ENCODE measurements around the gene TRAPPC12.
A peak's percentile ranks its signal among the peaks of the same experiment; 100 is the strongest.
"Not testable (repeated sequence)": the region's sequence is repeated elsewhere in the genome, so short reads cannot be mapped to it uniquely, and the experiment has no call there.

Gene TRAPPC12

DNA sequence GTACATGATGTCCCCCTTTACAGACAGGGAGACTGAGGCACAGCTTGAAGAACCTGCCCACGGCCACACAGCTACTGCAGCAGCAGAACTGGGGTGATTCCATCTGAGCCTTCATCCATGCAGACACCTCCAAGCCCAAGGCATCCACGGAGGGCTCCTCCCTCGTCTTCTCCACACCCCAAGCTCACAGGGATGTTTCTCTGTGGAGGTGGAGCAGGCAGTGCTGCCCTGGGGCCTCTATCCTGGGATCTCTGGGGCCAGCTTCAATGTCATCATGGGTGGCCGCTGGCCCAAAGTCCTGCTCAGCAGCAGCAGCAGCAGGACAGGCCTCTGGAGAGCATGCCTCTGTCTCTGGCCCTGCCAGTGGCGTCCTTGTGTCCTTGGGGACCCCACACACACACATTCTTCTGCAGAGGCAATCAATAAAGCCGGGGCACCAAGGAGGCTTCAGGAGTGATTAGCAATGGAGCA lies 108.6 kb downstream of the TRAPPC12 start:
- DNase-seq, result no peak

DNA sequence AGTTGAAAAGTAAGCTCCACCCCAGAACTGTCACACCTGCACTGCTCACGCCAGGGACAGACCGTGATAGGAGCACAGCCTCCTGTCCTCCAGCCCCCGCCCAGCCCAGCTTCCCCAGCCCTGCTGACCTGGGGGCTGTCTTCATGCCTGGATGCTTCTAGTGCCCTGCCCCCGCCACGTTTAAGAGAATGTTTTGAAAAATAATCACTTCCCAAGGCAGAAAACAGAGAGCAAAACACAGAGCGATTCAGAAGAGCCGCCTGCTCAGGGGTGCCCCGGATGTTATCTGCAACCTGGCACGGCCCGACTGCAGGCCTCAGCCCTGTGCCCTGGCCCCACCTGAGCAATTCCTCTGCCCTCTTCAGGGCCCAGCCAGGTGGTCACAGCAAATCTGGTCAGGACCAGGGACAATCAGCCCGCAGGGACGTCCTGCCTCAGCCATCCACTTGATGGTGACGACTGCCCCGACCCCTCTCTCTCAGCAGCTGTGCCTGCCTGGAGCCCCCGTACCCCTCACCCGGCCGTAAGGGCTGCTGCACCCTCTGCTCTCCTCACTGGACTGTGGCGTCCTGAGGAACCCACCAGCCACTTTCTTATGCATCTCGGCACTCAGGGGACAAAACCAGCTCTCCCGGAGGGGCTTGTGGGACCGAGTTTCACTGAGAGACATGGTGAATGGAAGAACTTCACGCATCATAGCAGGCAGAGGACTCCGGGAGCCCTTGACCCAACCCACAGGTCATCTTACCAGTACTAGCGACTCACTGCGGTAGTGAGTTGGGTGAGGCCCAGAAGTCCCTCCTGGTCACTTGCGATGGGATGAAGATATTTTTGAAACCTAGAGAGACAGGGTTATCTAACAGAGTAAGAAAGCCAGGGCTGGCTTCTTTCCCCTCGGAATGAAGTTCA lies 109.6 kb downstream of the TRAPPC12 start:
- no peak for DNase-seq

DNA sequence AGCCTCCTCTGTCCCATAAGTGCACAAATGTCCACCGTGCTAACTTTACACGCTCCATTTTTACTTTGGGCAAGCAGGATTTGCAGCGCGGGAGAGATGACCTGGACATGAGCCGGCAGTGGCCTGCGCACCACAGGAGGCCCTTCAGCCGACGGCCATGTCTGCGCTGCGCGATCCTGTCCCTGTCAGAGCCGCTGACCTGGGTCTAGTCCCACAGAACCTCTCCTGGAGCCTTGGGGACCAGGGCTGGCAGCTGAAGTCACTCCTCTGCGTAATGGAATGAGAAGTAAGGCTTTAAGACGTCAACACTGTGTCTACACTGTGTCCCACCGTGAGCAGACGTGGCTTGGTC lies 110.2 kb downstream of the TRAPPC12 start:
- DNase-seq, result no peak

DNA sequence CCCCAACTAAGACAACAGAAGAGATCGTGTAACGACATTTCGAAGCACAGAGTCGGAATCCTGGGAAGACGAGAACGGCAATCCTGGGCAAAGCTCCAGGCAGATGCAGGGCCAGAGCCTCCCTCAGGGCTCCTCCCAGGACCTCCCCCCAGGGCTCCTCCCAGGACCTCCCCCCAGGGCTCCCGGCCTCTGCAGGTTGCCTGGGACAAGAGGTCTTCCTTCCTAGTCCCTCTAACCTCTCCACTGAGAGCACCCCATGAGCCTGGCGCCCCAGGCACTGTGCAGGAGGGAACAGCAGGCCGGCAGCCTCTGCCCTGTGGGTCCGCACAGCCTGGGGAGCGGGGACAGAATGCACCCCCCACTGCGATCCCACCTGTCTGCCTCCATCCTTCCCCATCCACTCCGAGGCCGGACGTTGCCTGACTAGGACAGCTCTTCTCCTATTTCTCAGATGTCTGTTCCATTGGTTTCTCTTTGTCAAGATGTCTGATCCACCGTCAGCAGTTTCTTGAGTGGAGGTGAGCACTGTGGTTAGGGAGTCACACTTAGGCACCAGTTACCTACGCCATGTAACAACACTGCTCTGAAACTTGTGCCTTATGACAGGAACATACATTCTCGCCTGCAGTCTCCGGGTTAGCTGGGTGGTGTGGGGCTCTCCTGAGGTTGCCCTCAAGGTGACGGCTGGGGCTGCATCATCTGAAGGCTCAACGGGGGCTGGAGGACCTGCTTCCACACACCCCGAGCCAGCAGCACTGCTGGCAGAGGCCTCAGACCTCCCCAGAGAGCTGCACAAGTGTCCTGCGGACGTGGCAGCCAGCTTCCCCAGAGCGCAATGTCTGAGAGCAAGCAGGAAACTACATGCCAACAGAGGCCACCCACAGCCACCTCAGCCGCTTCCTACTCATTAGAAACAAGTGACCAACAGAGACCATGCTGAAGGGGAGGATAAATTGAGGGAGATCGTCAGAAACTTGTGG lies 111.0 kb downstream of the TRAPPC12 start:
- no peak for DNase-seq

DNA sequence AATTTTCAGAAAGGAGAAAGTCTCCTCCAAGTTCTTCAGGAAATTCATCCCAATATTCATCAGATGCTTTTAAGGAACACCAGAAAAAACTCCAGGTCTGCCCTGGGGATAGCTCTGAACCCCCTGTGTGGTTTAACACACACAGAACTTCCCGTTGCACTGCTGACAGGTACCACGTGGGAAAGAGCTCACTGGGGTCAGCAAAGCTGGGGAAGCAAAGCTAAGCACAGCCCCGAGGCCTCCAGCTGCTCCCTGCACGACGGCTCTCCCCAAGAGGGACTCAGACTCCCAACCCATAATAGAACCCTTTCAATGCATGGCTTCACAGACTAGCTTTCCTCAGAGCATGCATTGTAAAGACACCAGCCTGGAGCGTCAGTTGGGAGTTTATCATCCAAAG lies 111.8 kb downstream of the TRAPPC12 start:
- DNase-seq, result no peak

DNA sequence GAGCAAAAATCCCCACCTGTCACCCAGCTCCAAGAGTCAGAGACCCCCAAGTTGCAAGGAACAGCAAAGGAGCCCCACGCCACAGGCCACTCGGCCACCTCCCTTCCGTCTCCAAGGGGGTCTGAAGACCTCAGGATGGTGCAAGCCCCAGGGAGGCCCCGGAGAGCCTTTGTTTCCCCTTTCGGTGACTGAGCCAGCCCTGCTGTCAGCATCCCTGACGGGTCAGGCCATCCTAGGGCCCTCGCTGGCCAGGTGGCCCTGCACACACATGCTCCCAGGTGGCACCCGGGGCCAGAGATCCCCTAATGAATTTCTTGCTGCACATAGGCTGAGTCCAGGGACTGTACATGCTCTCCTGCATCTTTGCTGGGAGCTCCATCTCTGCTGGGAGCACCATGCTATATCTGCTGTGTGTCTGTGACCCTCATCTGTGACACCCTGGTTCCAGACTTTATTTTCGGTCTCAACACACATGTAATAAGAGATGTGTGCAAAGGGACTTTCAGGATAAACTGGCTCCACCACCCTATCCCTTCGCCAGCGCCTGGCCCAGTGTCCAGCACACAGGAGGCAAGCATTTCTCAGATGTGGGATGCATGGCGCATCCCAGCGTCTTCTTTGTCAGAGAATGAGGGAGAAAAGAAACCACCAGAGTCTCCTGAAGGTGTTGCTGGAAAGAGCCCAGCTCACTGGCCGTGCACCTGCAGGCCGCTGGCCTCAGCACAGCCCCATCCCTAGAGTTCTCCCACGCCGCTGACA lies 112.4 kb downstream of the TRAPPC12 start:
- DNase-seq, result no peak

- not testable (repeated sequence) for DNase-seq
These were observed 112.9 kb downstream of the TRAPPC12 start for GRCh38 chr2:3492475-3492787.

- peak; percentile 26 for DNase-seq
These were observed 113.6 kb downstream of the TRAPPC12 start for GRCh38 chr2:3492951-3493614.

- DNase-seq, result no peak
These were observed 114.1 kb downstream of the TRAPPC12 start for GRCh38 chr2:3493615-3494007.

GRCh38 chr2:3494984-3495666 lies 115.6 kb downstream of the TRAPPC12 start:
- no peak for DNase-seq

DNA sequence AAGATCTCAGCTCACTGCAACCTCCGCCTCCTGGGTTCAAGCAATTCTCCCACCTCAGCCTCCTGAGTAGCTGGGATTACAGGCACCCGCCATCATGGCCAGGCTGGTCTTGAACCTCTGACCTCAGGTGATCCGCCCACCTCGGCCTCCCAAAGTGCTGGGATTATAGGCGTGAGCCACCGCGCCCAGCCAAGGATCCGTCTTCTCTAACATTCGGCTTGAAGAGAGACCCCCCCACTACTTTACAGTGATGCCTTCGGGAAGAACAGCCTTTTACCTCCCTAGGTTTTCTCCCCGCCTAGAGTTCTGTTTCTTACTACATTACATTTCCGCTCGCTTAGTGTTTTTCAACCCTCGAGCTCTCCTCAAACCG lies 117.2 kb downstream of the TRAPPC12 start:
- DNase-seq, result not testable (repeated sequence)

DNA sequence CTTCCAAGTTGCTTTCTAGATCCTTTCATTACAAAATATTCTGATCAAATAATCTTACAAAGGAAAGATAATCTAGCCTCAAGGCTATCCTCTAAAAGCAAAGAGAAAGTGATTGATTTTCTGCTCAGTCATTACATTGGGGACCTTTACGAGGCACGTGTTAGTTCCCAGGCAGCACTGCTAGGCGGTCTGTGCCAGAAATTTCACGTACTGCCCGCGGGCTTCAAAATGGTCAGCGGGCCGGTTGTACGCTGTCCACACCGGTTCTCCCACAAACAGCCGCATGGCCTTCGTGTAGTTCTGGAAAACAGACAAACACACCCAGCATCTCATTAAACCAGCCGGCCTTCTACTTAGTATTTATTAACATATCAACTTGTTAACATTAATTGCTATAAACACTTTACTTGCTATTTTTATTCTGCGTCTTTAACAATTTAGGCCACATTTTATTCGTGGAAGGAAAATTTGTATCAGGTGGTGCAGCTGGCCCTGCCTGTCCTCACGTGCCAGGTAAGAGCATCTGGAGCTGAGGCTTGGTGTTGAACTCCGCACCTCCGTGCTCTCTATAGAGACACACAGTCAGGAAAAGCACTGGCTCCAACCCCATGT lies 119.4 kb downstream of the TRAPPC12 start:
- no peak for DNase-seq

DNA sequence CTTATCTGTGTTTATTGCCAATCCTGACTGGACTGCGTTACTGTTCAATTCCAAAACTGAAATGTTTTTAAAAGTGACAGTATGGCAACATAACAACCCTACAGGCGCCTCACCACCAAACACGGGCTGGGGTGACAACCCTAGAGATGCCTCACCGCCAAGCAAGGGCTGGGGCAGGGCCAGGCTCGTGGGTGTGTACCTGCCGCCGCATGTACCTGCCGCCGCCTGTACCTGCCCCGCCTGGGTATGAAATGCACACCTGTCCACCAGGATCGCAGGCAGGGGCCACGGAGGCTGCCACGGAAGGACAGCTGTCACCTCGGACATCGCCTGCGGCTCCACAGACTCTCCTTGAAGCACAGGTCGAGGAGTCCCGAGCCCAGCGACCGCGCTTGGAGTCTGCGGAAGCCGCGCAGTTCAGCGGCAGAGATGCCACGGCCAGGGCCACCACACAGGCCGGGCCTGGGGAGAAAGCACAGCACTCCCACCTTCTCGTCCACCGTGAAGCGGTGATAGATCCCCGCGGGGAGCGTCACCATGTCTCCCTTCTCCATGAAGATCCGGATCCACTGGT lies 120.9 kb downstream of the TRAPPC12 start:
- no peak for DNase-seq

DNA sequence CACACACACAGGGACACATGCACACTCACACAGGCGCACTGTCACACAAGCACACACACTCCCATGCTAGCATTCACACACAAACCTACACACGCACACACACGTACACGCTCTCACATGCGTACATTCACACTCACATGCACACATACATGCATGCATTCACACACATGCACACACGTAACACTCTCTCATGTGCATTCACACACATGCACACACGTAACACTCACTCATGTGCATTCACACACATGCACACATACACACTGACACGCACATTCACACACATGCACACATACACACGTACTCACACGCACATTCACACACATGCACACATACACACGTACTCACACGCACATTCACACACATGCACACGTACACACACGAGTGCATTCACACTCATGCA lies 123.6 kb downstream of the TRAPPC12 start:
- no peak for DNase-seq

GRCh38 chr2:3503483-3503882 lies 124.0 kb downstream of the TRAPPC12 start:
- no peak for DNase-seq

- no peak for DNase-seq
These were observed 125.2 kb downstream of the TRAPPC12 start for GRCh38 chr2:3504741-3505140.

DNA sequence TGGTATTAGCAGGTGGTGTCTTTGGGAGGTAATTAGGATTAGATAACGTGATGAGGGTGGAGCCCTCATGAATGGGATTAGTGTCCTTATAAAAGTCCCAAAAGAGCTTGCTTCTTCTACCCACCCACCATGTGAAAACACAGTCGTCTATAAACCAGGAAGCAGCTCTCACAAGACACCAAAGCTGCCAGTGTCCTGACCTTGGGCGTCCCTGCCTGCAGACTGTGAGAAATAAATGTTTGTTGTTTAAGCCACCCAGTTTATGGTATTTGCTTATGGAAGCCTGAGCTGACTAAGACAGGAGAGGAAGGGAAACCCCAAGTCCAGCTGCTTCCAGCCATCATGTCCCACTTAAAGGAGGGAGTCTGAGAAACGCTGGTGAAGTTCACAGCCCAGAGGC lies 126.3 kb downstream of the TRAPPC12 start:
- no peak for DNase-seq

- DNase-seq, result no peak
These were observed 132.6 kb downstream of the TRAPPC12 start for GRCh38 chr2:3512086-3512485.

GRCh38 chr2:3513026-3513810 lies 133.7 kb downstream of the TRAPPC12 start:
- DNase-seq, result no peak

DNA sequence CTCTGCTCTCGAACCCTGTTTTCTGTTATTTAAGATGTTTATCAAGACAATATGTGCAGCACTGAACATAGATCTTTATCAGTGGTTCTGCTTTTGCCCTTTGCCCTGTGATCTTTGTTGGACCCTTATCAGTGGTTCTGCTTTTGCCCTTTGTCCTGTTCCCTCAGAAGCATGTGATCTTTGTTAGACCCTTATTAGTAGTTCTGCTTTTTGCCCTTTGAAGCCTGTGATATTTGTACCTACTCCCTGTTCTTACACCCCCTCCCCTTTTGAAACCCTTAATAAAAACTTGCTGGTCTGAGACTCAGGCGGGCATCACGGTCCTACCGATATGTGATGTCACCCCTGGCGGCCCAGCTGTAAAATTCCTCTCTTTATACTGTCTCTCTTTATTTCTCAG lies 135.9 kb downstream of the TRAPPC12 start:
- DNase-seq, result not testable (repeated sequence)

All from fibroblast of skin of scalp (primary cell).